HUES48 (cell line): ENCODE results near the gene FAM72D.
"Not testable (repeated sequence)": the region's sequence is repeated elsewhere in the genome, so short reads cannot be mapped to it uniquely, and the experiment has no call there.

Source experiments
- H3K27ac ChIP-seq: one replicate; pipeline ENCODE4 v1.7.0; 2013; ENCODE audit warnings: low read depth, low read length, inconsistent platforms
- H3K27me3 ChIP-seq: 2 replicates; pipeline ENCODE4 v1.6.1; 2013; ENCODE audit warnings: mild to moderate bottlenecking, low read length; ENCODE audit not compliant: control insufficient read depth, insufficient read depth
- H3K36me3 ChIP-seq: 2 replicates; pipeline ENCODE4 v1.6.1; 2013; ENCODE audit warnings: low read length; ENCODE audit not compliant: control insufficient read depth, insufficient read depth
- H3K4me1 ChIP-seq: 2 replicates; pipeline ENCODE4 v1.6.1; 2013; ENCODE audit warnings: mild to moderate bottlenecking, low read length; ENCODE audit not compliant: control insufficient read depth, insufficient read depth
- H3K4me3 ChIP-seq: 2 replicates; pipeline ENCODE4 v1.5.1; 2013; ENCODE audit warnings: mild to moderate bottlenecking, low read depth, low read length
- H3K9ac ChIP-seq: 2 replicates; pipeline ENCODE4 v1.6.1; 2013; ENCODE audit warnings: mild to moderate bottlenecking, low read depth, low read length, moderate library complexity
- H3K9me3 ChIP-seq: 2 replicates; pipeline ENCODE4 v1.6.1; 2013; ENCODE audit warnings: low read length; ENCODE audit not compliant: control insufficient read depth, insufficient read depth

The FAM72D gene

DNA sequence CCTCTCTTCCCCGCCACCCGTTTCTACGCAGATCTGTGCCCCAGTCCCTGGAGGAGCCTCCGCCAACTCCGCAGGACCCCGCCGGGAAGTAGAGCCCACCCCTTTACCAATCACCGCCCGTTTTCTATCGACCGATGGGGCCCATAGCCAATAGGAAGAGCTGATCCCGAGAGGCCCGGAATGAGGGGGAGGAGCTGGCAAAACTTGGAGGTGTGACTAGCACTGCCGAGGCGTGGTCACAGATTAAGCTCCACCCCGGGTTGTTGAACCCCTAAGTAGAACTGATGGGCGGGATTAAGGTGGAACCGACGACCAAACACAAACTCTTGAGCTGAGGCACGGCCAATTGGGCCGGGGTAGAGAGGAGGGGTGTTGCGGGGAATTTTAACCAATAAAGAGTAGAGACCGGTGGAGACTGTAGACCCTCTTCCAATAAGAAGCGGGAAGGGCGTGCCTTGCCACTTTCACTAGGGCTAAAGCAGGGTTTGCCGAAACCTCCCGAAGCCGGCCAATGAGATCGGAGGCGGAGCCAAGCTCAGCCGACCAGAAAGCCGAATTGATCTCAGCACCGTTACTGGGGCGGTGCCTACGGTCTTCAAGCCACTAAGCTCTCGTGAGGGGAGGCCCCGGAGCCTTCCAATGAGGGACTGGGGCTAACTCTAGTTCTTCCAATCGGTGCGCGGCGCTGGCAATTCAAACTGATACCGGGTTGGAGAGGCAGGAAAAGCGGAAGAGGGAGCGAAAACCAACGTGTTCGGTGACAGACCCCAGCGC is at the start of gene FAM72D, which contains the start of gene SRGAP2B:
Gene FAM72D, plus strand, starts transcription at position 691 of the 774 bp plus-strand sequence. CDS start 874 bp downstream, outside the sequence.
Gene SRGAP2B, minus strand, starts transcription at position 45 of the 774 bp plus-strand sequence. CDS start 2,427 bp downstream, outside the sequence.
- H3K9ac ChIP-seq, H3K27ac ChIP-seq, H3K36me3 ChIP-seq, H3K9me3 ChIP-seq, H3K27me3 ChIP-seq, H3K4me1 ChIP-seq: not testable (repeated sequence)
- peak within 1 kb of the TSS; percentile 54; the same call in 1 of the 2 replicates for H3K4me3 ChIP-seq

DNA sequence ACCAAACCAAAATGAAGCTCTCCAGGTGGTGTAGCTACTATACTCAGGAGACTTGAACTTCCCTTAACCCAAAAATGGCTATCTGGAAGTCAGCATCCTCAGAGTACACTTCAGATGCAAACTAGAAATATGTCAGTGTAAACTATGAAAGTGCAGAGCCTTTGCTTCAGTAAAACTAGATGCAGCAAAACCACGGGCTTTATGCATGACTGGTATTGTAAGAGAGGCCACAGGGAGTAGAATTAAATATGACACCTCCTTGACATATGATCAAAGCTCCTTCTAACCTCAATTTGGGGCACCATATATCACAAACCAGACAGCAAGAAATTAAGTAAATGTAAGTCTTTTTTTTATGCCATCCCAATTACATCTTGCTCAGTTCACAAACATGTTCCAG is 48.2 kb upstream of the FAM72D start:
- H3K36me3 ChIP-seq: not testable (repeated sequence)

DNA sequence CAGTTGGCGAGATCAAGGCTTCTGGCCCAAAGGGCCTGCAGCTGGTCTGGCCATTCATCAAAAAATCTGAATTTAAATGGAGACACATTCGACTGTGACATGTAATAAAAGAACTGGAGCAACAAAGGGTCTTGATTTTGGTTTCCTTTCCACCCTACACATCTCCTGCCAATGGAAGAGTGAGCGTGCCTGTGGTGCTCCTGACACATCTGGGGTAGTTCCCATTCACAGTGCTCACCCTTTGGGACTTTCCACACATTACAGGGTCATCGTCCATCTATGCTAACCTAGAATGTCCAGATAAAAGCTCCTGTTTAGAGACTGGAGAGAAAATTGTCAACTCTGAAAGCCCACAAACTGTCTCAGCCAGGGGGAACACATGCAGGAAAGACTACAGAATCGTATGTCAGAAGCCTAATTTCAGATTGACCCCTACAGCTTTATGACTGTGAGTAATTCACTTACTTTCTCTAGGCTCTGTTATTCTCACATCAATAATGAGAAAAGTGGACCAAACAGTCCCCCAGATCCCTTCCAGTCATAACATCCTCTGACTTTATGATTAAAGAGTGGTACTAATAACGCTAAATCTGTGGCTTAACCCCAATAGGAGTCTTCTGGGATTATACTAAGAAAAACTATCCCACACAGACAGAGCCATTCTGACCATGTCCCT is 47.5 kb upstream of the FAM72D start:
- H3K27ac ChIP-seq, H3K4me3 ChIP-seq, H3K9me3 ChIP-seq, H3K9ac ChIP-seq, H3K4me1 ChIP-seq, H3K36me3 ChIP-seq, H3K27me3 ChIP-seq: not testable (repeated sequence)

More for the DNA sequence above, 48.2 kb upstream of the FAM72D start:
- not testable (repeated sequence) for H3K4me3 ChIP-seq, H3K4me1 ChIP-seq, H3K27ac ChIP-seq, H3K9me3 ChIP-seq, H3K9ac ChIP-seq, H3K27me3 ChIP-seq

DNA sequence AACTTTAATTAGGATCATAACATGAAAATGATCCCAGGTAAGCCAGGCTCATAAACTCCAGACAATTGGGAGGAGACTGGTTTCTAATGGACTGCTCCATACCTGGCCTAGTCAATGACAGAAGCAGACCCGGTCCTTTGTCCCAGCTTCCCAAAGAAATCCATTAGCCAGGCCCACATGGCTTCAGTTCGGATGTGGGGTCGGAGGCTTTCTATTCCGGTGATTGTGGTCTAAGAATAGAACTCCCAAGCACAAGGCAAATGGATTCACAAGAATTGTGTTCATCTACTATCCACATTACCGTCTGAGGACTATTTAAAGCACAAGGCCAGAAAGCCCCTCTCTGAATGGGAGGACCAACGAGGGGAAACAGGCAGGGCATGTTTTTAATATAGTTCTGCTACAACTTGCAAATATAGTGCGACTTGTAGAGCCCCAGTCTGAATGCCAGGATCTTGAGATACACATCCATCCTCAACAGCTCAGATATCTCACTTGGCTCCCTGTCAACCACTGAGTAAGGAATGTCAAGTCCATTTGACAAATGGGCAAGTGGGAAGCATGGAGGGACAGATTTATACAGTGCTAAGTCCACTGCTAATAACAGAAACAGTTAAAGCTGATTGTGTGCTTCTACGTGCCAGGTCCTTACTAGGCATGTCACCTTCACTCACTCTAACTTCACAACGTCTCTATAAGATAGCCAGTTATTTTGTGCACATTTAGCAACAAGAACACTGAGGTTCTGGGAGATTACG is 43.6 kb upstream of the FAM72D start:
- not testable (repeated sequence) for H3K4me1 ChIP-seq, H3K9ac ChIP-seq, H3K36me3 ChIP-seq, H3K9me3 ChIP-seq, H3K27me3 ChIP-seq, H3K27ac ChIP-seq, H3K4me3 ChIP-seq

DNA sequence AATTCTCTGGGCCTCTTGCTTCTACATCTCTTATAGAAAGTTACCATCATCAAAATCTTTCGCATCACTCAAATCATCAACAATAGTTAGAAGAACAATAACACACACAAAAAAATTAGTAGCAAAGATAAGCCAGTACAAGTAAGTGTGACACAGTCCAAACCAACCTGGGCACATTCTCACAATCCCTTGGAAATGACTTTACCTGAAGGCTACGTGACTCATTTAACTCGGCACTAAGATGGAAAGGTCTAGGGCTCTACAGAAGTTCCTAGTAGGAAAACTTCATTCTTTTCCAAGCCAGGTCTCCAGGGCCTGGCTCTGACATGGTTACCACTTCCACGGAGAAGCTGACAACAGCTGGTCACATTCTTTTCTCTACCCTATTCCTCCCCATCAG is 42.3 kb upstream of the FAM72D start:
- H3K4me3 ChIP-seq, H3K36me3 ChIP-seq, H3K27me3 ChIP-seq, H3K27ac ChIP-seq, H3K4me1 ChIP-seq, H3K9ac ChIP-seq, H3K9me3 ChIP-seq: not testable (repeated sequence)

DNA sequence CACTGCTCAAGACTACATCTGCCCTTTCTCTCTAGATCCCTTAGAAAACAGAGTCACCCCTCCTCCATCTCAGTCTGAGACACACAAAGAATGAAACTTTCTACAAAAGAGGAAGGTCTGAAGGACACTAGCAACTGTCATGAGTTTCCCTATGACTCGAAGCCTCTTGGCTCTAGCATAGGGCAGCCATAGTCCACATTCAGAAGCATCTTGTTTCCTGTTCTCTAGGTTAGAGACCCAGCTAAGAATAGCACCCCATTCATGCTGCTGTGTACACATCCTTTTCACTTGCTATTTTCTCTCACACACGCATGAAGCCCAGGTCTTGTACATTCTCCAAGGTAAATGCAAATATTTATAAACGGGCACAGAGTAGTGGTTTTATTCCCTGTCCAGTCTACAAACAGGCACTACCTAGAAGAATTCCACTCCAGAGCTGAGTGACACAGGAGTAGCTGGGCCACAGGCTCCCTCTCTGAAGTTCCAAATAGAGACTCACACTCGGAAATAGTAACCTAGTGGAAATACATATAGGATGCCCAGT is 40.5 kb upstream of the FAM72D start:
- not testable (repeated sequence) for H3K27ac ChIP-seq, H3K4me3 ChIP-seq, H3K27me3 ChIP-seq, H3K9ac ChIP-seq, H3K36me3 ChIP-seq, H3K4me1 ChIP-seq, H3K9me3 ChIP-seq

DNA sequence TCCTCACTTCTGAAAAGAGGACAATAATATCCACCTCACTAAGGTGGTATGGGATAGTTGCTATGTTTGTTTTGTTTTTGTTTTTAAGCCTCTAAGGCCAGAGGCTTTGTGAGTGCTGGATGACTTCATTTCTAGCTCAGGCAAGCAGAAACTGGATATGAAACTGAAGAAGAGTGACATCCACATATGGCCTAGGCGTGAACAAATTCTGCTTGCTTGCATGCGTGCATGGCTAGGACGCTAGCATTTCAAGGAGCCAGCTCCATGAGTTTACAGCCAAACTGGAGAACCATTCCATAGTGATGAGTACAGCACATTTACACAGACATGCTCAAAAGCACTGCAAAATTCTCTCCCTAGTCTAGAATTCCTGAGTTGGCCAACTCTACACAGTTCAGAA is 37.6 kb upstream of the FAM72D start:
- not testable (repeated sequence) for H3K4me3 ChIP-seq, H3K9ac ChIP-seq, H3K27me3 ChIP-seq, H3K9me3 ChIP-seq, H3K4me1 ChIP-seq, H3K27ac ChIP-seq, H3K36me3 ChIP-seq

DNA sequence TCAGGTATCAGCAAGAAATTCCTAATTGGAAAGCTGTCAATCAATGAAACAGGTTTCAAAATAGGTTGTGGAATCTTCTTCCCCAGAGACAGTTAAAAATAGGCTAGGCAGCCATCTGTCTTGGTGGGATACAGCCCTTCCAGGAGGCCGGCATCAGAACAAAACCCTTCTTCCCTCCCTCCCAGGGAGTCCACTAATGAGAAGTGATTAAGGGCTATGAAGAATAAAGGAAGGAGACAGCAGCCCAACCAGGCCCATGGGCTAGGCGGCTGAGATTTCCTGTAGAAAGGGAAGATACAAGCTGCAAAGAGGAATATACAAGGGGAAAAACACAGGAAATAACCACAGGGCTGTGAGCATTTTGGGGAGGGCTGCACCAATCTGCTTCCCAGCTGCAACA is 32.5 kb upstream of the FAM72D start:
- H3K4me3 ChIP-seq, H3K27ac ChIP-seq, H3K9me3 ChIP-seq, H3K4me1 ChIP-seq, H3K36me3 ChIP-seq, H3K27me3 ChIP-seq, H3K9ac ChIP-seq: not testable (repeated sequence)

DNA sequence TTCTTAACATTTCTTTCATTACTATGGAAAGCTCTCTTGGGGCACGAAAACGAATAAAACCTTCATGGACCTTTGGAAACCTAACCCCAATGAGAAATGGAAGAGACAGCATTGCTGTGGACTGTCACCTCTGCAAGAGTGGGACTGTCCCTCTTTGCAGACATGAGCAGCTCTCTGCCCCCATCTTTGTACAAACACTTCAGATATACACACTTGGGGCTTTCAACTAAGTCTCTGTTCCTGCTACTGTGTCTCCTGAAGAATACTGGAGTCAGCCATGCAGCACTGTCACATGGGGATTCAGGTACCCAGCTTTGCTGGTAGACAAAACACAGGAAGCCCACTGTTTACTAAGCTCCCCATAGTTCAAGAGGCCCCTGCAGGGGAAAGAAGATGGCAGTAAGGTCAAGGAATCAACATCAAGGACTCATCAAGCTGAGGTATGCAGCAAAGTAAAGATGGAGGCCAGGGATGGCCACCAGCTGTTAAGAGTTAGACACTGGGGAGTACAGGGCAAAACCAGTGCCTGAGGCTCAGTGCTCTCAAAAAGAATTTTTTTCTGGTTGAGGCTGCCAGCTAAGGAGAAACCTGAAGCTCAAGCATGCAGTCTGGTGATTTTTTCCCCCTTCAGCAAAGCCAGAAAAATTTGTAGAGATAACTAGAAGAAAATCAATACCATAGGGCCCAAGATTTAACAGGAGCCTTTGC is 31.7 kb upstream of the FAM72D start:
- H3K27me3 ChIP-seq, H3K27ac ChIP-seq, H3K4me1 ChIP-seq, H3K9ac ChIP-seq, H3K4me3 ChIP-seq, H3K9me3 ChIP-seq, H3K36me3 ChIP-seq: not testable (repeated sequence)

DNA sequence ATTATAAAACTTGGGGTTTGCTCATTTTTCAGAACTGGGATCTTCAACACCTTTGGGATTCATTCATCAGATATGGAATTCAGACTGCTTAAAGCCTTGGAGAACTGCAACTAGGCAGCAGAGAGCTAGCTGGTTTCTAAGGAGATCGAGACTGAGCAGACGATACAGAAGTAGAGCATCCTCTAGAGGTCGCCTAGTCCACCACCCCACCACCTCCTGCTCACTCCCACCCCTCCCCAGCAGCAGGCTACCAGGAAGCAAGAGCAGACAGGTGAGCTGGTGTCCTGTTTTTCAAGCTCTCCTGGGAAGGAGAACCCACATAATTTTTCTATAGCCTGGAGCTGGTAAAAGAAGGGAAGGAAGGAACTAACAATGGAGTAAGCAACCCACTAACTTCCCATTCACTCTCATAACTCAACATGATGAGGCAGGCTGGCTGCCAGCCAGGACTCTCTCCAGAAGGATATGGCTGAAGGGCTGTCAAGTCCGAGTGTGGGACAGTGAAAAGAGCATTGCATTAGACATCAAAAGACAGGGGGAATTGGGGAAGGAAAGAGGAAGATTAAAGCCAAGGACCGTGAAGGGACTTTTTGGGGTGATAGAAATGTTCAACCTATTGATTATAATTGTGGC is 30.5 kb upstream of the FAM72D start:
- H3K9me3 ChIP-seq, H3K9ac ChIP-seq, H3K27ac ChIP-seq, H3K4me1 ChIP-seq, H3K27me3 ChIP-seq, H3K36me3 ChIP-seq, H3K4me3 ChIP-seq: not testable (repeated sequence)
